Activated CD8-positive, alpha-beta memory T cell treated with anti-CD3 and anti-CD28 coated beads for 36 hours (primary cell): Measurements from ENCODE around the gene VMA21. TPM values are rescaled to one million over a fixed set of nuclear protein-coding genes. Genes with fewer than 3 reads are reported as not detected.

Experiments used
- CTCF ChIA-PET: fragments of 350-600 bp; sonication (Branson Sonifier 250); formaldehyde crosslinking; loops from one replicate; lab custom pipeline; 2021; ENCODE audit warnings: antibody characterized with exemption; lab: Charles Lee
- POLR2A ChIA-PET: fragments of 350-600 bp; sonication (Branson Sonifier 250); formaldehyde crosslinking; loops from one replicate; lab custom pipeline; 2021; ENCODE audit warnings: antibody characterized with exemption; lab: Charles Lee
- total RNA-seq, 2 experiments: library from RNA; stranded (reverse); gene quantifications; one replicate each; pipeline ENCODE4 v1.2.3, GENCODE V29; 2021

Gene VMA21, protein sequence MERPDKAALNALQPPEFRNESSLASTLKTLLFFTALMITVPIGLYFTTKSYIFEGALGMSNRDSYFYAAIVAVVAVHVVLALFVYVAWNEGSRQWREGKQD
- total RNA-seq = 10 to 100 TPM; 67.7 to 70.2 TPM

GRCh38 chrX:151396825-151397740 lies at the start of gene VMA21:
Gene VMA21, plus strand, starts transcription at chrX:151397206. Its CDS starts 103 bp downstream, at chrX:151397309.
- ChIA-PET POLR2A (no interaction called here), CTCF (no interaction called here)

- ChIA-PET CTCF (interaction anchor here (1.5 kb wide), 1 partner anchor 15 kb away, joined by 7 read pairs; no protein-coding TSS in a partner anchor), POLR2A (no interaction called here)
Observed at GRCh38 chrX:151359341-151359740, 37.7 kb upstream of the VMA21 start.

GRCh38 chrX:151359931-151360871 lies 36.8 kb upstream of the VMA21 start:
- POLR2A ChIA-PET = no interaction called here
- CTCF ChIA-PET = interaction anchor here (0.5 to 1.5 kb wide), 3 partner anchors 16 to 208 kb away, joined by 3 to 7 read pairs (median 3); no protein-coding TSS in a partner anchor

GRCh38 chrX:151363316-151363715 lies 33.7 kb upstream of the VMA21 start:
- ChIA-PET POLR2A (no interaction called here), CTCF (no interaction called here)

GRCh38 chrX:151365579-151365978 lies 31.4 kb upstream of the VMA21 start:
- CTCF ChIA-PET = no interaction called here
- POLR2A ChIA-PET = no interaction called here

- ChIA-PET POLR2A (no interaction called here), CTCF (no interaction called here)
Observed at GRCh38 chrX:151370906-151371305, 26.1 kb upstream of the VMA21 start.

DNA sequence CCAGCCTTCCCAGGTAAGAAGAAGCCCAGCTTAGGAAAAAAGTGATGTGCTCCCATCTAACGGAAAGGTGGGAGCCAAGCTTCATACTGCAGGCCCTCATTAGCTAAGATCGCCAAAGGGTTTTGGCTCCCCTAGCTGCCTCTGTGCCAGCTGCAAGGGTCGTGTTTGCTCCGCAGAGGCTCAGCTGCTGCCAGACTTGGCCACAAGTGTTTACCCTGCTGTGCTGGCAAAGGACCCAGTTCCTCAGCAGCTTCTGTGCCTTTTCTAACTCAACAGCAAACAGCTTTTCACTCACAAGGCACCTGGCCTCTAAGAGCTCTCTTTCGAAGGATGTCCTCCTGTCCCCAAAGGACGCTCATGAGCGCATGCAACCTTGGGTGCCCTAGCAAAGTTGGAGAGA lies 12.2 kb upstream of the VMA21 start:
- ChIA-PET CTCF (no interaction called here), POLR2A (no interaction called here)

GRCh38 chrX:151386838-151387459 lies 10.1 kb upstream of the VMA21 start:
- ChIA-PET CTCF (no interaction called here), POLR2A (no interaction called here)

- POLR2A ChIA-PET = no interaction called here
- CTCF ChIA-PET = no interaction called here
Observed at GRCh38 chrX:151391722-151392121, 5.3 kb upstream of the VMA21 start.

DNA sequence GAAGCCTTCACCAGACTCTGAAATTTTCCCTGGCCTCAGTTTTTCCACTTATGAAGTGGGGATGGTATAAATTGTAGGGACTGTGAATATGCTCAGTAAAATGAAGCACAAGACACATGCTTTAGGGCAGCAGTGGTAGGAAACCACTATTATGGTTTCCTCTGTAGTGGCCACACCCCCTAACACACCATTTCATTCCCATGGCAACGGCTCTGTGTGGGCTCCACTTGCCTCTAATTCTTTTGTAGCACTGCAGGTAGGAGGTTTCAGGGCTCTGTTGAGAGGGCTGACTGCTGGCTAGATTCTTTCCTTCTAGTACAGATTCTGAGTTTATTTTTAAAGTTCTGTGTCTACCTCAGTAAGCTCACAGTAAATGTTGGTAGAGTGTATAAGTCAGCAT lies 3.5 kb upstream of the VMA21 start:
- CTCF ChIA-PET = no interaction called here
- POLR2A ChIA-PET = interaction anchor here (0.6 kb wide), 1 partner anchor 823 kb away, joined by 3 read pairs; no protein-coding TSS in a partner anchor

- ChIA-PET CTCF (no interaction called here), POLR2A (no interaction called here)
Observed at GRCh38 chrX:151396042-151396824, 773 bp upstream of the VMA21 start.

GRCh38 chrX:151397741-151398070 lies 700 bp downstream of the VMA21 start:
- ChIA-PET POLR2A (no interaction called here), CTCF (no interaction called here)

DNA sequence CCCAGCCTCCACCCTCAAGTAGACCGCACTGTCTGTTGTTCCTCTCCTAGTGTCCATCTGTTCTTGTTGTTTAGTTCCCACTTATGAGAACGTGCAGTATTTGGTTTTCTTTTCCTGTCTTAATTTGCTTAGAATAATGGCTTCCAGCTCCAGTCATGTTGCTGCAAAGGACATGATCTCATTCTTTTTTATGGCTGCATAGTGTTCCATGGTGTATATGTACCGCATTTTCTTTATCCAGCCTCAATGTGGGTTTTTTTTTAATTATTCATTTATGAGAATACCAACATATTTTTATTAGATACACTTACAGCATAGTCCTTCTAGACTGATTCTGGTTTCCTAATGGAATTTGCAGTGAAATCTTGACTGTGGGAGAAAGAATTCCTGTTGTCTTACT lies 1.3 kb downstream of the VMA21 start:
- ChIA-PET CTCF (no interaction called here), POLR2A (no interaction called here)

GRCh38 chrX:151402719-151403390 lies 5.8 kb downstream of the VMA21 start:
- ChIA-PET POLR2A (no interaction called here), CTCF (no interaction called here)

- POLR2A ChIA-PET = no interaction called here
- CTCF ChIA-PET = no interaction called here
Observed at GRCh38 chrX:151416579-151416978, 19.6 kb downstream of the VMA21 start.

DNA sequence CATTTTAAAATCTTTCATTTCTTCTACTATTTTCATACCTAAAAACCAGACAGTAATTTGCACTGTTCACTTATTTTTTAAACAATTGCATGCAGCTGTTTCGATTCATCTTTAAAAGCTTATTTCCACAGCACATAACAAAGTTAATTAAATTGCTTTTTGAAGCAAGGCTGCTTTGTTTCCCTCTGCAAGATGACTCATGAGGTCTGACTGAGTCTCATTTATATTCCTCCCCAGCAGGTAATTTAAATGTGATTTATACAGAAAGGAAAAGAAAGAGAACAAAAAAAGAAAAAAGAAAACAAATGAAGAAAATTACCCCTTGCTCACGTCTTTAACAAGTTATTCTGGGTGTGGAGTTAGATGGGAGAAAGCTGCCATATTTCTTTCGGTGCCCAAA lies 22.8 kb downstream of the VMA21 start:
- ChIA-PET CTCF (no interaction called here), POLR2A (no interaction called here)

GRCh38 chrX:151424505-151424904 lies 27.5 kb downstream of the VMA21 start:
- ChIA-PET POLR2A (no interaction called here), CTCF (no interaction called here)

GRCh38 chrX:151448509-151448908 lies 51.5 kb downstream of the VMA21 start:
- CTCF ChIA-PET = no interaction called here
- POLR2A ChIA-PET = no interaction called here
